Measurements from ENCODE around the gene NAALADL1. TPM values are rescaled to one million over a fixed set of nuclear protein-coding genes. Genes with fewer than 3 reads are reported as not detected.

The NAALADL1 gene
- total RNA-seq, 1 donor from 2014 or later = 16.6 TPM

- peaks cover 16% of the 10 kb centered on the region for H3K36me3 ChIP-seq (ENCODE audit: control insufficient read depth, insufficient read depth, low read length)
Observed at GRCh38 chr11:65084598-65085375, 26.4 kb upstream of the NAALADL1 start.

GRCh38 chr11:65083834-65084597, 25.7 kb upstream of the NAALADL1 start, which contains the start of the genes CDCA5 and ZFPL1:
TSS of gene CDCA5 (minus strand) at chr11:65084040. CDS start at chr11:65083978, 62 bp downstream.
TSS of gene ZFPL1 (plus strand) at chr11:65084222. CDS start at chr11:65084699, 477 bp downstream.
- DNase-seq (ENCODE audit: low read depth) = peak; percentile 84
- no peak for TF ChIP-seq CTCF (IDR thresholded peaks at IDR 0.05; ENCODE audit: insufficient read depth, low read length, severe bottlenecking)
- H3K36me3 ChIP-seq (ENCODE audit: control insufficient read depth, insufficient read depth, low read length) = peaks cover 17% of the 10 kb centered on the region
- FAIRE-seq = no peak
- H3K27me3 ChIP-seq (ENCODE audit: control insufficient read depth, insufficient read depth, low read length) = no peaks in the 10 kb centered on the region
- peak within 1 kb of the TSS; percentile 60 for H3K4me3 ChIP-seq (ENCODE audit: low read depth, low read length)

More at GRCh38 chr11:65084598-65085375, 26.4 kb upstream of the NAALADL1 start:
- DNase-seq (ENCODE audit: low read depth) (no peak), FAIRE-seq (no peak)
- H3K27me3 ChIP-seq (ENCODE audit: control insufficient read depth, insufficient read depth, low read length) = no peaks in the 10 kb centered on the region
- peak overlapping the region; percentile 60 for H3K4me3 ChIP-seq (ENCODE audit: low read depth, low read length)
- no peak for TF ChIP-seq CTCF (IDR thresholded peaks at IDR 0.05; ENCODE audit: insufficient read depth, low read length, severe bottlenecking)

- no peak for TF ChIP-seq CTCF (IDR thresholded peaks at IDR 0.05; ENCODE audit: insufficient read depth, low read length, severe bottlenecking)
- FAIRE-seq = no peak
- Histone ChIP-seq H3K27me3 (ENCODE audit: control insufficient read depth, insufficient read depth, low read length) (no peaks in the 10 kb centered on the region), H3K36me3 (ENCODE audit: control insufficient read depth, insufficient read depth, low read length) (peaks cover 15% of the 10 kb centered on the region), H3K4me3 (ENCODE audit: low read depth, low read length) (peak overlapping the region; percentile 60)
- no peak for DNase-seq (ENCODE audit: low read depth)
Observed at GRCh38 chr11:65083134-65083833, 24.9 kb upstream of the NAALADL1 start.

- Histone ChIP-seq H3K27me3 (ENCODE audit: control insufficient read depth, insufficient read depth, low read length) (no peaks in the 10 kb centered on the region), H3K36me3 (ENCODE audit: control insufficient read depth, insufficient read depth, low read length) (peaks cover 2% of the 10 kb centered on the region), H3K4me3 (ENCODE audit: low read depth, low read length) (no peak overlapping the region)
- no peak for DNase-seq (ENCODE audit: low read depth)
- FAIRE-seq = no peak
- TF ChIP-seq CTCF (IDR thresholded peaks at IDR 0.05; ENCODE audit: insufficient read depth, low read length, severe bottlenecking) = no peak
Observed at GRCh38 chr11:65078786-65079342, 20.5 kb upstream of the NAALADL1 start.

- H3K27me3 ChIP-seq (ENCODE audit: control insufficient read depth, insufficient read depth, low read length) = no peaks in the 10 kb centered on the region
- no peak overlapping the region for H3K4me3 ChIP-seq (ENCODE audit: low read depth, low read length)
- FAIRE-seq (no peak), DNase-seq (ENCODE audit: low read depth) (peak; percentile 37)
- peak; percentile 88 for TF ChIP-seq CTCF (IDR thresholded peaks at IDR 0.05; ENCODE audit: insufficient read depth, low read length, severe bottlenecking)
- peaks cover 2% of the 10 kb centered on the region for H3K36me3 ChIP-seq (ENCODE audit: control insufficient read depth, insufficient read depth, low read length)
Observed at GRCh38 chr11:65078151-65078550, 19.8 kb upstream of the NAALADL1 start.

Data from bronchial epithelial cell (primary cell).